HCT116 (cell line): ENCODE measurements around the gene PLEK. TPM values are rescaled to one million over a fixed set of nuclear protein-coding genes. Genes with fewer than 3 reads are reported as not detected.

Experiments
- ATAC-seq: fragments of 200-7000 bp; cut with Tn5 transposase; 2 replicates; pipeline ENCODE4 v1.9.1; 2020; ENCODE audit warnings: mild to moderate bottlenecking, moderate library complexity
- BruUV-seq: library from RNA; stranded (reverse); fragments of 400-500 nt; replicated peaks from 2 replicates; lab custom pipeline; 2021; lab: Mats Ljungman, UMichigan
- CTCF ChIA-PET: fragments of 300-600 bp; sonication (Branson Sonifier 250); formaldehyde crosslinking; loops from one replicate; lab custom pipeline; 2021; ENCODE audit warnings: antibody characterized with exemption; lab: Charles Lee
- POLR2A ChIA-PET: fragments of 300-600, 350-600 bp; sonication (Branson Sonifier 250); formaldehyde crosslinking; loops from one replicate; lab custom pipeline; 2021; ENCODE audit warnings: antibody characterized with exemption; lab: Charles Lee
- RAD21 ChIA-PET, 2 experiments: fragments of 300-600 bp; sonication (Branson Sonifier 250); formaldehyde crosslinking; loops; one replicate each; lab custom pipeline; 2023; ENCODE audit warnings: low total read pairs in 2 of 2; ENCODE audit not compliant: uncharacterized antibody in 2 of 2, unreplicated experiment in 2 of 2, low non-redundant PET in 1 of 2; lab: Charles Lee
- DNase-seq: peaks from one replicate; pipeline ENCODE4 v3.0.0-alpha.2; 2010; ENCODE audit warnings: low read depth, low spot score
- H2AFZ ChIP-seq: fragments of 200-600 bp; shearing (Covaris generic), sonication (generic); 2 replicates; pipeline ENCODE4 v1.6.1; 2017; ENCODE audit warnings: low read depth, mixed run types, mixed read lengths, antibody characterized with exemption, low read length; ENCODE audit not compliant: poor library complexity, severe bottlenecking
- H3K27ac ChIP-seq: 2 replicates; pipeline ENCODE4 v1.5.1; 2012; ENCODE audit warnings: low read depth, low read length
- H3K27me3 ChIP-seq: fragments of 200-600 bp; sonication (generic); 2 replicates; pipeline ENCODE4 v1.6.1; 2016; ENCODE audit warnings: mixed run types, low read length, mixed read lengths; ENCODE audit not compliant: insufficient read depth
- H3K36me3 ChIP-seq, 2 experiments: fragments of 200-500 bp in 1 of 2; fragments of 200-600 bp in 1 of 2; sonication (Bioruptor generic) in 1 of 2; sonication (generic) in 1 of 2; 2 replicates each; pipeline versions ENCODE4 v1.5.1 to v1.6.1; 2014 to 2016; ENCODE audit warnings: low read length in 2 of 2, inconsistent platforms in 1 of 2, mixed read lengths in 1 of 2, mixed run types in 1 of 2; ENCODE audit not compliant: insufficient read depth in 2 of 2, control insufficient read depth in 1 of 2
- H3K4me1 ChIP-seq, 2 experiments: fragments of 200-600 bp in 1 of 2; sonication (generic) in 1 of 2; 2 replicates each; pipeline versions ENCODE4 v1.5.1 to v1.6.1; 2012 to 2017; ENCODE audit warnings: low read length in 2 of 2, inconsistent platforms in 1 of 2, mild to moderate bottlenecking in 1 of 2, mixed read lengths in 1 of 2, mixed run types in 1 of 2, moderate library complexity in 1 of 2; ENCODE audit not compliant: insufficient read depth in 2 of 2, control insufficient read depth in 1 of 2
- H3K4me2 ChIP-seq: fragments of 200-600 bp; sonication (generic); 2 replicates; pipeline ENCODE4 v1.6.1; 2017; ENCODE audit warnings: mixed run types, low read length, mixed read lengths
- H3K4me3 ChIP-seq, 2 experiments: fragments of 200-600 bp in 1 of 2; sonication (generic) in 1 of 2; replicated peaks in 1 of 2; 2 replicates each; pipeline ENCODE4 v1.5.1; 2011 to 2016; ENCODE audit warnings: low read length in 2 of 2, control low read depth in 1 of 2, low read depth in 1 of 2, mild to moderate bottlenecking in 1 of 2, mixed read lengths in 1 of 2, mixed run types in 1 of 2
- H3K79me2 ChIP-seq: fragments of 200-600 bp; sonication (generic); 2 replicates; pipeline ENCODE4 v1.6.1; 2017; ENCODE audit warnings: mild to moderate bottlenecking, mixed run types, low read length, moderate library complexity, mixed read lengths; ENCODE audit not compliant: insufficient read depth
- H3K9ac ChIP-seq: fragments of 200-600 bp; sonication (generic); 2 replicates; pipeline ENCODE4 v1.6.1; 2016; ENCODE audit warnings: low read length, mixed read lengths
- H3K9me2 ChIP-seq: fragments of 200-600 bp; sonication (generic), shearing (Covaris generic); 2 replicates; pipeline ENCODE4 v1.6.1; 2017; ENCODE audit warnings: mixed run types, mild to moderate bottlenecking, moderate library complexity; ENCODE audit not compliant: insufficient read depth
- H3K9me3 ChIP-seq, 2 experiments: fragments of 200-500 bp in 1 of 2; fragments of 200-600 bp in 1 of 2; sonication (Bioruptor generic) in 1 of 2; sonication (generic) in 1 of 2; 2 replicates each; pipeline ENCODE4 v1.6.1; 2014 to 2017; ENCODE audit warnings: low read length in 2 of 2, mixed read lengths in 2 of 2, inconsistent platforms in 1 of 2, low read depth in 1 of 2, mild to moderate bottlenecking in 1 of 2, mixed run types in 1 of 2, moderate library complexity in 1 of 2; ENCODE audit not compliant: control insufficient read depth in 1 of 2, insufficient read depth in 1 of 2
- H4K20me1 ChIP-seq: fragments of 200-600 bp; sonication (generic), shearing (Covaris generic); 2 replicates; pipeline ENCODE4 v1.6.1; 2017; ENCODE audit warnings: mixed run types, mild to moderate bottlenecking, moderate library complexity; ENCODE audit not compliant: insufficient read depth
- CTCF ChIP-seq, 3 experiments: fragments of 200-600 bp in 1 of 3; sonication (generic) in 1 of 3; IDR thresholded peaks in 2 of 3; conservative IDR thresholded peaks in 1 of 3; 2 replicates each; pipeline ENCODE4 v1.5.1; 2012 to 2017; ENCODE audit warnings: low read depth in 2 of 3, low read length in 2 of 3, antibody characterized with exemption in 1 of 3, borderline replicate concordance in 1 of 3, control low read depth in 1 of 3, mild to moderate bottlenecking in 1 of 3, mixed read lengths in 1 of 3, mixed run types in 1 of 3, moderate library complexity in 1 of 3; ENCODE audit not compliant: insufficient read depth in 1 of 3
- ELF1 ChIP-seq: IDR thresholded peaks from 2 replicates; pipeline ENCODE4 v1.6.1; 2012; ENCODE audit warnings: low read depth, borderline replicate concordance
- JUND ChIP-seq: IDR thresholded peaks from 2 replicates; pipeline ENCODE4 v1.6.1; 2012
- POLR2A ChIP-seq: IDR thresholded peaks from 2 replicates; pipeline ENCODE4 v1.7.0; 2011; ENCODE audit warnings: borderline replicate concordance; ENCODE audit not compliant: insufficient read depth, insufficient read length; ENCODE audit errors: extremely low read depth
- POLR2AphosphoS5 ChIP-seq: IDR thresholded peaks from 2 replicates; pipeline ENCODE4 v1.6.1; 2011; ENCODE audit warnings: mild to moderate bottlenecking, low read depth, low read length, moderate library complexity
- SP1 ChIP-seq: IDR thresholded peaks from 2 replicates; pipeline ENCODE4 v1.6.1; 2012; ENCODE audit warnings: low read depth
- SRF ChIP-seq: IDR thresholded peaks from 2 replicates; pipeline ENCODE4 v1.6.1; 2012; ENCODE audit warnings: low read depth
- TCF7L2 ChIP-seq: IDR thresholded peaks from 2 replicates; pipeline ENCODE4 v1.7.0; 2011; ENCODE audit warnings: borderline replicate concordance, inconsistent platforms; ENCODE audit not compliant: insufficient read depth, insufficient read length; ENCODE audit errors: extremely low read depth
- YY1 ChIP-seq: IDR thresholded peaks from 2 replicates; pipeline ENCODE4 v1.6.1; 2011; ENCODE audit warnings: low read length, low read depth, moderate library complexity, mild to moderate bottlenecking; ENCODE audit not compliant: insufficient replicate concordance; ENCODE audit errors: extremely low read depth
- ZBTB33 ChIP-seq: IDR thresholded peaks from 2 replicates; pipeline ENCODE4 v1.6.1; 2011; ENCODE audit warnings: mild to moderate bottlenecking, low read length, moderate library complexity; ENCODE audit not compliant: insufficient replicate concordance; ENCODE audit errors: extremely low read depth
- ZFX ChIP-seq: fragments of 450-650 bp; IDR thresholded peaks from 2 replicates; pipeline ENCODE4 v1.6.1; 2017
- ZNF274 ChIP-seq: fragments of 200-500 bp; sonication (Bioruptor generic); IDR thresholded peaks from 2 replicates; pipeline ENCODE4 v1.6.1; 2014; ENCODE audit warnings: mild to moderate bottlenecking, low read depth, low read length, inconsistent platforms
- intact Hi-C: fragments of 100-400 bp; cut with micrococcal nuclease; formaldehyde crosslinking; loops from 2 replicates; pipeline ENCODE4 v1.10.0; 2022
- total RNA-seq: library from RNA; stranded (reverse); gene quantifications from one replicate; pipeline ENCODE4 v1.2.1, GENCODE V29; 2021; ENCODE audit not compliant: unreplicated experiment
- TF ChIP-seq, protein P1 (sequence below): IDR thresholded peaks from 2 replicates; pipeline ENCODE4 v1.6.1; 2012

PLEK gene
- total RNA-seq, 1 experiment from 2014 or later, result 0.22 TPM

GRCh38 chr2:68434981-68435380 is 69.9 kb downstream of the PLEK start (continued):
- no peak for TF ChIP-seq CTCF (IDR thresholded peaks at IDR 0.05 in 2 of 3, conservative IDR thresholded peaks at IDR 0.05 in 1 of 3; ENCODE audit: borderline replicate concordance in 1 of 3, insufficient read depth in 1 of 3, low read depth in 2 of 3, low read length in 2 of 3)
- no peak for TF ChIP-seq ZNF274
- no peak for TF ChIP-seq SP1
- TF ChIP-seq ZFX, result no peak
- TF ChIP-seq, all 23 proteins: peak for 0

GRCh38 chr2:68435615-68436014 is 70.5 kb downstream of the PLEK start:
- no peak for DNase-seq
- no peaks in the 10 kb centered on the region for H3K36me3 ChIP-seq
- H4K20me1 ChIP-seq, result no peaks in the 10 kb centered on the region
- ChIA-PET RAD21 (no interaction called here), POLR2A (no interaction called here), CTCF (no interaction called here)
- H2AFZ ChIP-seq, result no peak overlapping the region
- BruUV-seq, result no TSS peak
- no peaks in the 10 kb centered on the region for H3K9me2 ChIP-seq
- H3K27me3 ChIP-seq, result no peaks in the 10 kb centered on the region
- H3K4me1 ChIP-seq, result no peaks in the 10 kb centered on the region
- no peak overlapping the region for H3K27ac ChIP-seq
- TF ChIP-seq JUND, result no peak
- no peak for TF ChIP-seq YY1
- TF ChIP-seq ELF1, result no peak
- TF ChIP-seq, protein P1, sequence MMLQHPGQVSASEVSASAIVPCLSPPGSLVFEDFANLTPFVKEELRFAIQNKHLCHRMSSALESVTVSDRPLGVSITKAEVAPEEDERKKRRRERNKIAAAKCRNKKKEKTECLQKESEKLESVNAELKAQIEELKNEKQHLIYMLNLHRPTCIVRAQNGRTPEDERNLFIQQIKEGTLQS, result no peak
- TF ChIP-seq TCF7L2, result no peak
- TF ChIP-seq ZFX, result no peak
- TF ChIP-seq ZBTB33, result no peak
- no peak for TF ChIP-seq SP1
- no peak for TF ChIP-seq POLR2AphosphoS5
- TF ChIP-seq SRF, result no peak
- no peak for TF ChIP-seq POLR2A
- TF ChIP-seq CTCF (IDR thresholded peaks at IDR 0.05 in 2 of 3, conservative IDR thresholded peaks at IDR 0.05 in 1 of 3; ENCODE audit: borderline replicate concordance in 1 of 3, insufficient read depth in 1 of 3, low read depth in 2 of 3, low read length in 2 of 3), result no peak
- no peak overlapping the region for H3K4me3 ChIP-seq
- H3K4me2 ChIP-seq, result no peak overlapping the region
- ATAC-seq, result no peak
- H3K79me2 ChIP-seq, result no peaks in the 10 kb centered on the region
- intact Hi-C loops, result no loop called here
- H3K9ac ChIP-seq, result no peak overlapping the region
- H3K9me3 ChIP-seq, result no peaks in the 10 kb centered on the region
